AML-193 (cell line): Measurements from ENCODE around the gene ATP2B2.

ENCODE experiments used
- DNase-seq, 2 experiments: peaks; one replicate each; lab custom pipeline; 2025; lab: John Stamatoyannopoulos, UW

ATP2B2 gene

GRCh38 chr3:10469441-10470119 lies 35.8 kb downstream of the ATP2B2 start:
- no peak for DNase-seq

DNA sequence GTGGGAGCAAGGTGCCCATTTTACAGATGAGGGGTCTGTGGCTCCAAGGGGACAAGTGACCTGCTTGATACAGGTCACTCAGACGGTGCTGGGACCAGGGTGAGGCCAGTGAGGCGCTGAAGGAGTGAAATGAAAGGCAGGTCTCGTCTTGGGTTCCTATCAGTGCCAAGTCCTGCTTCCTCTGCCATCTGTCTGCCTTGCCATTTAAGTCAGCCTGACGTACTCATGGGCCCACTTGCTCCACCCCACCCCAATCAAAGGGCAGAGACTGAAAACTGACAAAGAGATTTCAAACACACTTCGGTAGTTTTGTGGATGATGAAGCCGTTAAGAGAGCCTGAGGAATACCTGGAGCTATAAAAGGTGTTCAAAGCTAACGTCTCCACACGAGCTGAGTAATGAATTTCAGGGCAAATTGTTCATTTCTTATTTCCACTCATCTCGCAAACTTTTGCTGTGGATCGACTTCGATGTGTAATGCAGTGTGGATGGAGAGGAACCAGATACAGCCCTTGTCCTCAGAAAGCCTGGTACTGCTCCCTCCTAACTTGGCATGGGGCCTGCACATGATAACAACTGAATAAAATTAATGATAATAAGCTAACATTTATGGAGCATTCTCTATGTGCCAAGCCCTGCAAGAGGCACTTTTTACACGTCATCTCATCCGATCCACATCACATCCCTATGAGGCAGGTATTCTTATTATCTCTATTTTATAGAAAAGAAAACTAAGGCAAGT lies 36.6 kb downstream of the ATP2B2 start:
- no peak for DNase-seq

DNA sequence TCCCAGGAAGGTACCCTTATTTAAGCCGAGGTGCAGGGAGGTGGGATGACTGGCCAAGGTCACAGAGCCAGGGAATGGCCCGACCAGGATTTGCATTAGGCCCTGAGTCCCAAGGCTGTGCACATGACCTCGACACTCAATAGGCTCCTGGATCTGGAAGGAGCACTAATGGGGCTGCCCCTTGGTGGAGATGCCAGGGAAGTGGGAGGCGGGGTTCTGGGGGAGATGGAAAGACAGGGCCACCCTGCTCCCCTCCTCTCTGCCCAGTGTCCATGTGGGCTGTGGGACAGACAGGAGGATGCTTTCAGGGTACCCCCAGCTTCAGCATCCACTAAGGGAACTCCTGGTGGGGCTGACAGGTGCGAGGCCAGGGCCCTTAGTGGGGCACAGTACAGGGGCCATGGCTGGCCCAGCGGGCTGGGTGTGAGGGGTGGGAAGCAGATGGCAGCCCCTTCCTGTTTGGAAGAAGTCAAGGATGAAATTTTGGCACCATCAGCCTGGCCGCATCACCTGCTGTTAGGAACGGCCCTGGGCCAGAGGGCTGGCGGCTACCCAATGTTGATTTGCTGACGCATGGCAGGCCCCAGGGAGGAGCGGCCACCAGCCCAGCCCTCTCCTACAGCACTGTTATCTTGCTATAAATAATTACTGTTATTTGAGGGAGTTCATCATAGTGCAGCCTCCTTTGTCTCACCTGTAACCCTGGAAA lies 37.3 kb downstream of the ATP2B2 start:
- DNase-seq: no peak

GRCh38 chr3:10467204-10467603 lies 38.2 kb downstream of the ATP2B2 start:
- DNase-seq: no peak

GRCh38 chr3:10466186-10466585 lies 39.2 kb downstream of the ATP2B2 start:
- DNase-seq: no peak

- no peak for DNase-seq
Measured at GRCh38 chr3:10465161-10465560, 40.2 kb downstream of the ATP2B2 start.

- no peak for DNase-seq
Measured at GRCh38 chr3:10463533-10464434, 41.6 kb downstream of the ATP2B2 start.

GRCh38 chr3:10462641-10463532 lies 42.5 kb downstream of the ATP2B2 start:
- no peak for DNase-seq

GRCh38 chr3:10460951-10461545 lies 44.3 kb downstream of the ATP2B2 start:
- DNase-seq: no peak

GRCh38 chr3:10459954-10460754 lies 45.2 kb downstream of the ATP2B2 start:
- DNase-seq: peak; percentile 46 to 54

DNA sequence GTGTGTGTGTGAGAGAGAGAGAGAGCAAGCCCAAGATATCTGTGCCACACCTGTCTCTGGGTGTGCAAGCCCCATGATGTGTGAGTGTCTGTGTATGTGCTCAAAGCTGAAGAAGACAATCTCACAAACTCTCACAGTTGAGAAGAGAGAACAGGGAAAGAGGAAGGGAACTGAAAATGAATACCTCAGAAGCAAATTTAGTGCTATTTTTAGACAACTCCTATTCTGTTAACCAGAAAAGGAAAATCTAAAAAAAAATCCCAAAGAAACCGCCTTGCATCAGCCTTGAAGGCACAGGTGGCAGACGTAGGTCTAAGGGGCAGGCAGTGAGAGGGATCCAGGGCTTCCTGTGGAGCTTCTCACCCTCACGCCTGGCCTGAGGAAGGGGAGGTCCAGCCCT lies 47.8 kb downstream of the ATP2B2 start:
- DNase-seq: no peak

DNA sequence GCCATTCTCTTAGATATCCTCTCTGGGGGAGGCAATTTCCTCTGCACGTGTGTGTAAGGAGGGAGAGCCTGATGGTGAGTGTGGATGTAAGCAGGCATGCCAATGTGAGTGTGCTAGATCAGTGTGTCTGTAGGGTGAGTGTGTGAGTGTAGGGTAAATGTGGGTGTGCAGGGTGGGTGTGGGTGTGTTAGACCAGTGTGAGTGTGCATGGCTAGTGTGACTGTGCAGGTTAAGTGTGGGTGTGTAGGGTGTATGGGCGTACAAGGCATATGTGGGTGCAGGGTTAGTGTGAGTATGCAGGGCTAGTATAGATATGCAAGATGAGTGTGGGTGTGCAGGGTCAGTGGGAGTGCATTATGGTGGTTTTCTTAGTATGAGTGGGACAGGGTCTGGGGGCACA lies 48.4 kb downstream of the ATP2B2 start:
- DNase-seq: no peak

GRCh38 chr3:10455545-10455914 lies 49.9 kb downstream of the ATP2B2 start:
- no peak for DNase-seq

- DNase-seq: no peak
Measured at GRCh38 chr3:10454907-10455544, 50.4 kb downstream of the ATP2B2 start.

DNA sequence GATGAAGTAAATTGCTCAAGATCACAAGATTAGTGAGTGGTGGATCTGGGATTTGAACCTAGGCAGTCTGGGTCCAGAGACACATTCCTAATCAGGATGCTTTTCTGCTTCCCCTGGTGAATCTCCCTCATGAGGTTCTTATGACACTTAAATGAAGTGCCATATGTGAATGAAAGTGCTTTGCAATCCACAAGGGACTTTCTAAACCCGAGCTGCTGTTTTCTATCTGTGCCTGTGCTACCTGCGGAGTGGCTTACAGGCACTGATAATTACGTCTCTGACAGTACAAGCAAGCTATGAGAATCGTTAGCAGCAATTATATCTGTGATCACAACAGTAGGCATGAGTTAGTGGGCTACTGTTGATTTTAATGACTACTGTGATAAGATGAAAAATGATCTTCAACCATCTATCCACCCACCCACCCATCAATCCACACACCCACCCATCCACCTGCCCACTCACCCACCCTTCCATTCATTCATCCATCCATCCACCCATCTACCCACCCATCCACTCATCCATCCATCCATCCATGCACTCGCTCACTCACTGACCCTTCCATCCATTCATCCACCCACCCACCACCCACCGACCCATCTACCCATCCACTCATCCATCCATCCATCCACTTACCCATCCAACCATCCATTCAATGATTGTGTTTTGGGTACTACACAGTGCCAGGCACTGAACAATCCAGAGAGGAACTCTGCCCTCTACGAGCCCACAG lies 51.8 kb downstream of the ATP2B2 start:
- DNase-seq: no peak

DNA sequence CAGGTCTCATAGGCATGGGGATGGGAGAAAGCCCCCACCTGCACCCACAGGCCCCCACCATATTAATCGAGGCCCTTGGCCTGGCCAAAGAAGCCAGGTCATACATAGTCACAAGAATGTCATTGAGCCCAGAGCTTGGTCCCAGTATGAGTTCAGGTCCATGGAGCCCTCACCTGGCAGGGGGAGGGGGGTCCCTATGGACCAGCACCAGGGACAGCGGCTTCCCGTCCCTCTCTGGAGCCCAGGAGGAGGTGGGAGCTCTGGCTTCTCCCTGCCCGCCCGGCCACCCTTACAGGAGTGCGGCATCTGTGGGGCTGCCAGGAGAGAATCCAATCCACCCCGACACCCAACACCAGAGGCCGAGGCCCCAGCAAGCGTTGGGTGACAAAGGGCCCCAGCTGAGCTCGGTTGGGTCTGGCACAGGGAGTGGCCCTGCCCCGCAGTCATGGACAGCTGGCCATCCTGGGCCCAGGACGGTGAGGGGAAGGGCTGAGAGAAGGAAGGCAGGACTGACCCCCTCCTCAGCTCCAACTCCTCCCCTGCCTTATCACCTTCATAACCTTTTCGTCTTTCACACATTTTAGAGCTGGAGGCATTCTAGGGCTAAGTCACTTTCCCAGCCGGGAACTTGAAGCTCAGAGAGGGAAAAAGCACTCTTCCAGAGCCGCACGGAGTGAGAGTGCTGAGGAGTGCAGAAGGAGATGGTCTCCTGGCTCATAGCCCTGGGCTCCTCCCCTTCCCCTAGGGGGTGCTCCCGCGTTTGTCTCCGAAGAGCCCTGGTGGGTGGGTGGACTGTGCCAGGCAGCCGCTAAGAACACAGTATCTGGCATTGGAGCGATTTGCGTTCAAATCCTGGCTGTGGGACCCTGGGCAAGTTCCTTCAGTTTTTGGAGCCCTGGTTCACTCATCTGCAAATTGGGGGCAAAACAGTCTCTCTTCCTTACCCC lies 54.6 kb downstream of the ATP2B2 start:
- no peak for DNase-seq

GRCh38 chr3:10449436-10449835 lies 56.0 kb downstream of the ATP2B2 start:
- no peak for DNase-seq
